Liver (tissue), 9 donors: ENCODE results near the gene MSI2. TPM values are rescaled to one million over a fixed set of nuclear protein-coding genes. Genes with fewer than 3 reads are reported as not detected.

Experiments
- DNase-seq: peaks from one replicate; pipeline ENCODE4 v3.0.0-alpha.2; 2017; ENCODE audit warnings: low spot score
- H3K27ac ChIP-seq, 2 donors: one replicate each; pipeline ENCODE4 v1.7.0; 2013; ENCODE audit warnings: inconsistent platforms in 2 of 2, low read length in 2 of 2, control low read depth in 1 of 2, low read depth in 1 of 2, mild to moderate bottlenecking in 1 of 2
- H3K27me3 ChIP-seq, 4 donors: one replicate each; pipeline versions ENCODE4 v1.6.1 to v1.7.0; 2013; ENCODE audit warnings: low read length in 3 of 4, inconsistent platforms in 1 of 4, mild to moderate bottlenecking in 1 of 4, moderate library complexity in 1 of 4; ENCODE audit not compliant: control insufficient read depth in 4 of 4, insufficient read depth in 4 of 4
- H3K36me3 ChIP-seq, 4 donors: one replicate each; pipeline versions ENCODE4 v1.6.1 to v1.7.0; 2013; ENCODE audit warnings: low read length in 3 of 4, mild to moderate bottlenecking in 3 of 4, low read depth in 1 of 4, moderate library complexity in 1 of 4; ENCODE audit not compliant: control insufficient read depth in 4 of 4, insufficient read depth in 3 of 4
- H3K4me1 ChIP-seq, 4 donors: one replicate each; pipeline versions ENCODE4 v1.6.1 to v1.7.0; 2013; ENCODE audit warnings: low read length in 3 of 4, mild to moderate bottlenecking in 3 of 4, moderate library complexity in 1 of 4; ENCODE audit not compliant: control insufficient read depth in 4 of 4, insufficient read depth in 4 of 4
- H3K4me3 ChIP-seq, 3 donors: one replicate each; pipeline versions ENCODE4 v1.6.1 to v1.7.0; 2013; ENCODE audit warnings: low read length in 3 of 3, control low read depth in 1 of 3, low read depth in 1 of 3, mild to moderate bottlenecking in 1 of 3
- H3K9ac ChIP-seq, 2 donors: one replicate each; pipeline ENCODE4 v1.7.0; 2013; ENCODE audit warnings: low read length in 2 of 2, mild to moderate bottlenecking in 2 of 2, moderate library complexity in 2 of 2, control low read depth in 1 of 2, low read depth in 1 of 2
- H3K9me3 ChIP-seq, 4 donors: one replicate each; pipeline versions ENCODE4 v1.6.1 to v1.7.0; 2013; ENCODE audit warnings: low read length in 3 of 4; ENCODE audit not compliant: control insufficient read depth in 4 of 4
- CTCF ChIP-seq: fragments of 150-350 bp; IDR thresholded peaks from 2 replicates; pipeline ENCODE4 v1.5.1; 2017; ENCODE audit warnings: improper control_type of control experiment, low read depth, low read length; ENCODE audit not compliant: missing input control
- EGR1 ChIP-seq, 2 donors: IDR thresholded peaks; 2 replicates each; pipeline ENCODE4 v1.6.1; 2016 to 2018; ENCODE audit warnings: antibody characterized with exemption in 2 of 2, low read depth in 2 of 2
- FOXA1 ChIP-seq: IDR thresholded peaks from 2 replicates; pipeline ENCODE4 v1.6.1; 2016; ENCODE audit warnings: antibody characterized with exemption
- FOXA2 ChIP-seq: IDR thresholded peaks from 2 replicates; pipeline ENCODE4 v1.6.1; 2016; ENCODE audit warnings: antibody characterized with exemption
- GABPA ChIP-seq, 2 donors: IDR thresholded peaks in 1 of 2; conservative IDR thresholded peaks in 1 of 2; 2 replicates each; pipeline ENCODE4 v1.6.1; 2016; ENCODE audit warnings: antibody characterized with exemption in 2 of 2, mild to moderate bottlenecking in 1 of 2, moderate library complexity in 1 of 2
- HNF4A ChIP-seq, 2 donors: conservative IDR thresholded peaks; 2 replicates each; pipeline ENCODE4 v1.6.1; 2016; ENCODE audit warnings: antibody characterized with exemption in 2 of 2, mild to moderate bottlenecking in 2 of 2
- HNF4G ChIP-seq: IDR thresholded peaks from 2 replicates; pipeline ENCODE4 v1.6.1; 2016; ENCODE audit warnings: antibody characterized with exemption
- JUND ChIP-seq, 2 donors: IDR thresholded peaks; 2 replicates each; pipeline ENCODE4 v1.6.1; 2016; ENCODE audit warnings: antibody characterized with exemption in 2 of 2
- MAX ChIP-seq: IDR thresholded peaks from 2 replicates; pipeline ENCODE4 v1.6.1; 2016; ENCODE audit warnings: antibody characterized with exemption
- NR2F2 ChIP-seq: IDR thresholded peaks from 2 replicates; pipeline ENCODE4 v1.6.1; 2016; ENCODE audit warnings: antibody characterized with exemption
- RAD21 ChIP-seq, 2 donors: IDR thresholded peaks; 2 replicates each; pipeline ENCODE4 v1.6.1; 2016; ENCODE audit warnings: antibody characterized with exemption in 2 of 2, mild to moderate bottlenecking in 2 of 2
- REST ChIP-seq: IDR thresholded peaks from 2 replicates; pipeline ENCODE4 v1.6.1; 2016; ENCODE audit warnings: antibody characterized with exemption, mild to moderate bottlenecking
- RXRA ChIP-seq, 2 donors: IDR thresholded peaks; 2 replicates each; pipeline ENCODE4 v1.6.1; 2017 to 2018; ENCODE audit warnings: antibody characterized with exemption in 2 of 2, mild to moderate bottlenecking in 1 of 2
- SP1 ChIP-seq: IDR thresholded peaks from 2 replicates; pipeline ENCODE4 v1.6.1; 2018; ENCODE audit warnings: antibody characterized with exemption, mild to moderate bottlenecking
- TAF1 ChIP-seq: conservative IDR thresholded peaks from 2 replicates; pipeline ENCODE4 v1.6.1; 2016; ENCODE audit warnings: antibody characterized with exemption, mild to moderate bottlenecking
- YY1 ChIP-seq: IDR thresholded peaks from 2 replicates; pipeline ENCODE4 v1.6.1; 2016; ENCODE audit warnings: antibody characterized with exemption, mild to moderate bottlenecking
- ZBTB33 ChIP-seq: IDR thresholded peaks from 2 replicates; pipeline ENCODE4 v1.6.1; 2016; ENCODE audit warnings: antibody characterized with exemption
- WGBS: extraction: QIAGEN DNeasy Blood & Tissue Kit; methylation state at CpG from one replicate; pipeline ENCODE4 v1.1.7; 2013; 5-methylcytosine and 5-hydroxymethylcytosine counted together
- polyA plus RNA-seq, 2 donors: library from polyadenylated mRNA; stranded (reverse) in 1 of 2; unstranded in 1 of 2; fragments of 200-250 nt in 1 of 2; fragments of >200 nt in 1 of 2; fragmentation: Nextera tagmentation in 1 of 2; extraction: Ambion mirVana in 1 of 2; gene quantifications; one replicate each; pipeline versions ENCODE4 v1.2.1 to v1.2.3, GENCODE V29; 2013 to 2015
- total RNA-seq, 2 donors: library from RNA; depleted of rRNA; stranded (reverse); fragments of >200 nt; gene quantifications; one replicate each; pipeline ENCODE4 v1.2.3, GENCODE V29; 2014
- TF ChIP-seq, protein P1 (sequence below): IDR thresholded peaks from 2 replicates; pipeline ENCODE4 v1.6.1; 2016; ENCODE audit warnings: antibody characterized with exemption
- donor health status: healthy.
- donor health status: healthy.
- donor health status: healthy.
- donor health status: healthy.
- donor health status: healthy.

The MSI2 gene
- total and polyA plus RNA-seq, 4 donors = 5.7 to 15.6 (median 9.2) TPM

DNA sequence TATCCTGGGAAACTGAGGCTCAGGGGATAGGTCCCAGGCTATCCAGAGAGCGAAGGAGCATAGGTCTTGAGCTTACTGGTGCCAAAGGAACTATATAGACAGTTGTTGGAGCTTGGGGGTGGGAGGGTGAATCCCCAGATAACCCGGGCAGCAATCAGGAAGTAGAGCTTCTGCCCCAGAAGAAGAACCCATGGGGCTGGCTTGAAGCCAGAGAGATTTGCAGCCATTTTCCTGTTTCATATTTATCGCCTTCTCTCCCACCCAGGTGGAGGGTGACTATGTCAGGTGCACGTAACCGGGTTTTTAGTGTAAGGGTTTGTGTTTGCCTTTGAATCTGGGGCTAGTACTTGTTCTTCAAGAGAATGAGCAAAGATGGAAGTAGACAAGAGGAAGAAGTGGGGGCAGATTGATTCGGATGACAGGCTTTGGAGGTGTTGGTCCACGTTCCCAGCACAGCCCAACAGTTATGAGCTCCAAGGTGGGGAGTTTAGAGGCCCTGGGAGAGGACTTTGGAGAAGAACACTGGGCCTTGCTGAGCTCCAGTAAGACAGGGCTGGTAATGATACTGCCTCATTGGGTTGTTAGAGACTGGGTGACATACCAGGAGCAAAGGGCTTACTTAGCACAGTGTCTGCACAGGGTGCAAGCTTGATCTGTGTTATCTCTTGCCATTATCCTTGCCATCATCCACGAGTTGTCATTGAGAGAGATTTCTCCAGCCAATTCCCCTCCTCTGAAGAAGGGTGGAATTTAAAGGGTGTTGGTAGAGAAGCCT lies 343.1 kb downstream of the MSI2 start:
- Histone ChIP-seq H3K9ac (no peak overlapping the region), H3K27ac (no peak overlapping the region), H3K4me3 (no peak overlapping the region), H3K9me3 (no peaks in the 10 kb centered on the region), H3K36me3 (no peaks in the 10 kb centered on the region), H3K27me3 (no peaks in the 10 kb centered on the region), H3K4me1 (no peaks in the 10 kb centered on the region)
- no peak for TF ChIP-seq JUND (IDR thresholded peaks at IDR 0.05)
- no peak for TF ChIP-seq FOXA1
- TF ChIP-seq NR2F2 = no peak
- TF ChIP-seq HNF4G = no peak
- TF ChIP-seq REST = no peak
- TF ChIP-seq GABPA (IDR thresholded peaks at IDR 0.05 in 1 of 2, conservative IDR thresholded peaks at IDR 0.05 in 1 of 2) = no peak
- TF ChIP-seq CTCF = no peak
- TF ChIP-seq RAD21 (IDR thresholded peaks at IDR 0.05) = no peak
- TF ChIP-seq SP1 = no peak
- TF ChIP-seq ZBTB33 = no peak
- TF ChIP-seq HNF4A (conservative IDR thresholded peaks at IDR 0.05) = no peak
- TF ChIP-seq, protein P1, sequence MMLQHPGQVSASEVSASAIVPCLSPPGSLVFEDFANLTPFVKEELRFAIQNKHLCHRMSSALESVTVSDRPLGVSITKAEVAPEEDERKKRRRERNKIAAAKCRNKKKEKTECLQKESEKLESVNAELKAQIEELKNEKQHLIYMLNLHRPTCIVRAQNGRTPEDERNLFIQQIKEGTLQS = no peak
- no peak for TF ChIP-seq YY1
- TF ChIP-seq TAF1 = no peak
- TF ChIP-seq EGR1 (IDR thresholded peaks at IDR 0.05; ENCODE audit: low read depth in 2 of 2) = no peak
- no peak for TF ChIP-seq MAX
- TF ChIP-seq FOXA2 = no peak
- no peak for TF ChIP-seq RXRA (IDR thresholded peaks at IDR 0.05)
- WGBS = 84% methylated on average over 8 of the region's 8 CpGs
- DNase-seq = no peak
